Stimulated activated CD8-positive, alpha-beta memory T cell treated with anti-CD3 and anti-CD28 coated beads, Interleukin-7, amount 100 ng/mL, for 1 hour (primary cell): Measurements from ENCODE around the gene KCNN3.
A peak's percentile ranks its signal among the peaks of the same experiment; 100 is the strongest.
"Not testable (repeated sequence)": the region's sequence is repeated elsewhere in the genome, so short reads cannot be mapped to it uniquely, and the experiment has no call there.

ENCODE experiments used
- DNase-seq, 2 donors: peaks; one replicate each; pipeline ENCODE4 v3.0.0-alpha.2; 2020; ENCODE audit warnings: low read depth in 2 of 2

KCNN3 gene

DNA sequence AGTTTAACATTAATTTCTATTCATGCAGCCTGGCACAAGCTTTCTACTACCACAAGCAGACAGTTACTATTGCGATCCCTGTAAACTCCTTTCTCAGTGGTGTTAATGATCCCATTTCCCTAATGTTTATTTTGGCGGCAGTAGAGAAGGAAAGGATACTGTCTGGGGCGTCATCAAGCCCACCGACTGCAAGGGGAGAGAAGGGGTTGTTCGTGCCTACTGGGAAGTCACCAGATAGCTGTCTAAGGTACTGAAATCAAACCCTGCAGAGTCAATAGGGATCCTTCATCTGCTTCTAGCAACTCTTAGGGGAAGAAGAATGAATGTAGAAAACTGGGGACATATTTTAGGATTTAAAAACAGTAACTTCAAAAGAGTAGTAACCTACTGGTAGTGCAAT lies 166.9 kb downstream of the KCNN3 start:
- DNase-seq: no peak

DNA sequence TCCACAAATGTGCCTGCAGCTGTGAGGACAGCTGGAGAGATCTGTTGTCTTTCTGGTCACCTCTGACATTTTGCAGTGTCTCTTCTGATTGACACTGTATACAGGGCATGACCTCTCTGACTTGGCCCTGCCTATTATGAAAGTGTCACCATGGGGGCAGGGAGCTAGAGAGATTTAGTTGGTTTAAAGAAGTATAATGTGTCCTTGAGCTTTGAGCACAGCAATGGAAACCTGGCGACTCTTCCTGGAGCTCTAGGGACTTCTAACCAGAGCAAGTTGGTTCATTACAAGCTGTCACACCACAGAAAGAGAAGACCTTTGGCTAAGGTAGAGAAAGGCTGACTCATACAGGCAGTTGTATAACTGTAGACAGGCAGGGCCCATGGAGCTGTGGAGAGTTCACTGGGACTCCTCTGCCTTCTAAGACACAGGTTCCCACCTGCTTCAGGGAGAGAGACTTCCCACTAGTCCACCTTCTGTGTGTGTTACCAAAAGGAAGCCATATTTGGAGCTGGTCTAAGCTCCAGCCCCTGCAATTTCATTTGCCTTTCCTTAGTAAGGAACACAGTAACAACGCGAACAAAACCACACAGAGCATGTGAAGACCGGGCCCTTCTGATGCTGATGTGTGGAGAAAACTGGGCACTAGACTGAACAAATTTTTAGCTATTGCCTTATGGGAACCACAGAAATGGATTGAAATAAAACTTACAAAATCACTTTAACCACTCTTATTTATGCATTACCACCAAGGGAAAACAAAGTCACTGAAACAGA lies 171.6 kb downstream of the KCNN3 start:
- DNase-seq: no peak

DNA sequence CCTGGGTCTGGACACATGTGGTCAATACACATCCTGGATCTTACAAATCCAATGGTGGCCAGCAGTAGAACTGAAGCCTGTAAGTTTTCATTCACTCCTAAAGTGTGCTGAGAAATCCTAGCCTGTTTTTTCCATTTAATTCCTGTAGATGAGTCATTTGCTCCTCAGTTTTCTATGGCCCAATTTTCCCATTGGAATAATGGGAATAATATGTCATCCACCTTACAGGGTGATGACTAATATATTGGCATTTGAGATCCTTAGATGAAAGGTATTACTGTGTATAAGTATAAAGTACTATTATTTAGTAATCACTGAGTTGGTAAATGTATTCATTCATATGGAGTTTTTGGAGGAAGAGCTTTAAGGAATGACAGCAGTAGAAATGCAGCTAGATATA lies 172.4 kb downstream of the KCNN3 start:
- no peak for DNase-seq

DNA sequence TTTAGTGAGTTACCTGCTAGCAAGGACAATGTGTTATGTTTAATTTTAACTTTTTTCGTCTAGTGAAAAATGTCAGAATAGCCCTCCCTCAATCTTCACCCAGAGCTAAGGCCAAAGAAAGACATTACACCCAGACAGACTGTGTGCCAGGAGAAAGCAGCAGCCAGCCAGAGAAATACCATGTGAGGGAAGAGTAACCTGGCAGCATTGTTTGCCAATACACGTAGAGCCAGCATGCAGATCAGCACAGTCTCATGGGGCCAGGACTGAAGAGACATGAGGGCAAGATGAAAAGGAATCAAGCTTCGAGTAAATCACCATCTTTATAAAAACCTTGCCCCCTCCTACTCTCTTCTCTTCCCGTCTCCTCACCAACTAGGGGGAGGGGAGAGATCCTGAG lies 173.6 kb downstream of the KCNN3 start:
- DNase-seq: no peak

DNA sequence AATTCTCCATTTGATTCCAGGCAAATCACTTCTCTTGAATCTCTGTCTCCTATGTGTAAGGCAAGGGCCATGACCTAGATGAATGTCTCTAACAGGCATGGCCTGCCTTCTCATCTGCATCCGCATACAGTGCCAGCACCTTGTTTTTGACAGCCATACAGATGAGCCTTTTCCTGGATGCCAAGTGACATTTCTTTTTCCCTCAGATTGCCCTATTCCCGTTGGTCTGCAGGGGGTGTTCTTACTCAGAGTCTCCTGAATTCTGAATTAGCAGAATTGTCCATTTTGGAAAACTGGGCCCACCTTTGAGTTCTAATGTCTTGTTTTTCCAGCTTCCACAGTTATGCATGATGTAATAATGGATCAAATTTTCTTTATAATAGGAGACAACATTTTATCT lies 174.1 kb downstream of the KCNN3 start:
- DNase-seq: no peak

DNA sequence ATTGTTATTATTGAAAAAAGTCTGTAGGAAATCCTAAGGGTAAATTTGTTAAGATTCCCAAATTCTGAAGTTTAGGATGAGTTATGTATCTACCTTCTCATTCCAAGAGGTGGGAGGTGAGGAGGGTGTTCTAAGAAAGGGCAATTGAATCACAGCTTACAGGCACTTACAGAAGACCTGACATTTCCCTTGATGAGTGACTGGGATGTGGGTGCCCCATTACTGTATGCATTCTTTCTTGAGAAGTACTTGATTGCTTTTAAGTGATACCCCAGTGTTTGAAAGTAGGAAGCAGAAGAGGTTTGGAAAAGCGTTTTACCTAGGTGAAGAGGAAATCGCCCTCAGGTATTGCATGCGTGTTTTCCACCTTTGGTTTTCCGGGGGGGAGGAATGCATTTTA lies 175.1 kb downstream of the KCNN3 start:
- DNase-seq: no peak

DNA sequence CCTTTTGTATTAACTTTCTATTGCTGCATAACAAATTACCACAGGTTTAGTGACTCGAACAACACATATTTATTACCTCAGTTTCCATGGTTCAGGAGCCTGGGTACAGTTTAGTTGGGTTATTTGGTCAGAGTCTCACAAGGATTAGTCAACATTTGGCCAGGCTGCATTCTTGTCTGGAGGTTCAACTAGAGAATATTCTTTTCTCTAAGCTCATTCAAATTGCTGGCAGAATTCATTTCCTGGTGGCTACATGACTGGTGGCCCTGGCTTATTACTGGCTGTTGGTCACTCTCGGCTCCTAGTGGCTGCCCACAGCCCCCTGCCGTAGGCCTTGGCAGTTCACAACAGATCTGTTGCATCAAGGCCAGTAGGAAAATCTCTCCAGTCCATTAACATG lies 181.0 kb downstream of the KCNN3 start:
- no peak for DNase-seq

DNA sequence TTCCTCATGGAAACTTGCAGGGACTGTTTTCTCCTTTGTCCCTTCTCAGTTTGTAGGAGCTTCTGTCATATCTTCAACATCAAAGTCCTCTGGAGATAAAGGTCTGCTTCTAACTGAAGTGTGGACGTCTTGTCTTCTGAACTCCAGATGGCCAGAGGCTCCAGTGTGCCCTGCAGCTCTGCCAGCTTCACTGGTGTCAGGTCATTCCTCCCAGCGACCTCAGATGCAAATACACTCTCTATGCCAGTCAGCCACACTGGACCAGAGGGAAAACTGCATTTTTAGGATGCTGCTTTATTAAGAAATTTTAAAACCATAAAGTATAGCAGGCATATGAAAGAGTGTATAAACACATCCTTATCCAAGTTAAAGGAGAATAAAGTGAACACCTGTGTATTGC lies 183.6 kb downstream of the KCNN3 start:
- DNase-seq: no peak

DNA sequence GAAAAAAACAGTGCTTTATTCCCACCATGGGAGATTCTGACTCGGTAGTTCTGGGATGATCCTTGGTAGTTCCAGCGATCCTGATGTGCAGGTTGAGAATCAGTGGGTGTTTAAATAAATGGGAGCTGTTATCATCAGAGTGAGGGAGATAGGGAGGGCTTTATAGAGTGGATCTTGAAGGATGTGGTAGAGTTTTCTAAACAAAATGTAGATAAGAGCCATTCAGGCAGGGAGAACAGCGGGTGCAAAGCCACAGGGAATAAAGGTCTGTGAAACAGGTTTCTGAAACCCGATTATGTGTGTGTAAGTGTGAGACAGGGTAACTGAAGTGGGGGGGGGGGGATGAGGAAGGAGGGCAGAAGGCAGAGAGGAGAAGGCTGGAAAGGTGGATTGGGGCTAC lies 186.3 kb downstream of the KCNN3 start:
- no peak for DNase-seq

DNA sequence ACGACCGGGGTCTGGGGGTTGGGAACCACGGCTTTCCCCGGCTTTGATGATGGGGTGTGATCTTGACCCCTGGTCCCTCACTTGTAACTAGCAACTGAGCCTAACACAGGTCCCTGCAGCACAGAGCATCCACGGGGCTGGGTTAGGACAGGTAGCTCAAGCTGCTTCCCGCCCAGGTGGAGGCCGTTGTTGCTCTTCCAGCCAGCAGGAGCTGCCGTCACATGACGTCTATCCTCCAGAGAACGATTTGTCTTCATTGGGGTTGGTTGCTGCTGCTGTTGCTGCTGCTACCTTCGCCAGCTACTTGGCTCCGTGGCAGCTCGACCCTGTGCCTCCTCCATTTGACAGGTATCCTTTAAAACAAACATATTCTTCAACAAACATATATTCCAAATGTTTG lies 187.8 kb downstream of the KCNN3 start:
- no peak for DNase-seq

DNA sequence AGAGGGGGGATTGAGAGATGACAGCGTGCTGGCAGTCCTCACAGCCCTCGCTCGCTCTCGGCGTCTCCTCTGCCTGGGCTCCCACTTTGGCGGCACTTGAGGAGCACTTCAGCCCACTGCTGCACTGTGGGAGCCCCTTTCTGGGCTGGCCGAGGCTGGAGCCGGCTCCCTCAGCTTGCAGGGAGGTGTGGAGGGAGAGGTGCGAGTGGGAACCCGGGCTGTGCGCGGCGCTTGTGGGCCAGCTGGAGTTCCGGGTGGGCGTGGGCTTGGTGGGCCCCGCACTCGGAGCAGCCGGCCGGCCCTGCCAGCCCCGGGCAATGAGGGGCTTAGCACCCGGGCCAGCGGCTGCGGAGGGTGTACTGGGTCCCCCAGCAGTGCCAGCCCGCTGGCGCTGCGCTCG lies 192.2 kb downstream of the KCNN3 start:
- DNase-seq: not testable (repeated sequence)

DNA sequence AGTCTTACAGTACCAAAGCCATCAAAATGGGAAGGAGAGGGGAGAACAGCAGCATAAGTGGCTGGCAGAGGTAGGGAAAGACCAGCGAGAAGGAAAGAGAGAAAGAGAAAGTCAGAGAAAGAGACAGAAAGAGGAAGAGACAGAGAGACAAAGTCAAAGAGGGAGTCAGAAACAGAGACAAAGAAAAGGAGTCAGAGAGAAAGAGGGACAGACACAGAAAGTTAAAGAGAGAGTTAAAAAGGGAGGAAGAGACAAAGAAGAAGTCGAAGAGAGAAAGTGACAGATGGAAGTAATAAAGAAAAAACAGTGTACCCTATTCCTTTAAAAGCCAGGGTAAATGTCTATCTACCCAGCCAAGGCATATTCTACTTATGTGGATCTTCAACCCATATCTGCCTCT lies 193.2 kb downstream of the KCNN3 start:
- not testable (repeated sequence) for DNase-seq

DNA sequence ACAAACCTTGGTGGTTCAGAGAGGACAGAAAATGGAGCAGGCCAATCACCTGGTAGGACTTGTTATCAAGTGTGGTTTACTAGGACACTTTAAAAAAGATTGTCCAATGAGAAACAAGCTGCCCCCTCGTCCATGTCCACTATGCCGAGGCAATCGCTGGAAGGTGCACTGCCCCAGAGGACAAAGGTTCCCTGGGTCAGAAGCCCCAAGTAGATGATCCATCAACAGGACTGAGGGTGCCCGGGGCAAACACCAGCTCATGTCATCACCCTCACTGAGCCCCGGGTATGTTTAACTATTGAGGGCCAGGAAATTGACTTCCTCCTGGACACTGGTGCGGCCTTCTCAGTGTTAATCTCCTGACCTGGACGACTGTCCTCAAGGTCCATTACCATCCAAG lies 195.6 kb downstream of the KCNN3 start:
- not testable (repeated sequence) for DNase-seq

DNA sequence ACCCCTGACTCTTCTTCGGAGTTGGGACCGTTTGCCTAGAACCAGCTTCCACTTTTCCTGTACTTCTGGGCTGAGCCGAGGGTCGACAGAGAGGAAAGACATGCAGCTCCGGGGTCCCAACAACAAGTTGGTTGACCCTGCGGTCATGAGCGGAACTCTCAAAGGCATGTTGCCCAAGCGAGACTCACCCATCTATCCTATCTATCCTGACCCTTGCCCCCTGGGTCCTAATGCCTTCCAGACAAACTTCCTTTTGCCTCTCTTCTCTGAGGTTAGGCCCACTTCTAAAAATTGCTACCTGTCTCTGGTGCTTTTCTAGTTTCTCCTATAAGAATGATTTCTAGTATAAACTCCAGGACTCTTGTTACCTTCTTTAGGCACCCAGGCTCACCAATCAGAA lies 197.8 kb downstream of the KCNN3 start:
- DNase-seq: not testable (repeated sequence)

DNA sequence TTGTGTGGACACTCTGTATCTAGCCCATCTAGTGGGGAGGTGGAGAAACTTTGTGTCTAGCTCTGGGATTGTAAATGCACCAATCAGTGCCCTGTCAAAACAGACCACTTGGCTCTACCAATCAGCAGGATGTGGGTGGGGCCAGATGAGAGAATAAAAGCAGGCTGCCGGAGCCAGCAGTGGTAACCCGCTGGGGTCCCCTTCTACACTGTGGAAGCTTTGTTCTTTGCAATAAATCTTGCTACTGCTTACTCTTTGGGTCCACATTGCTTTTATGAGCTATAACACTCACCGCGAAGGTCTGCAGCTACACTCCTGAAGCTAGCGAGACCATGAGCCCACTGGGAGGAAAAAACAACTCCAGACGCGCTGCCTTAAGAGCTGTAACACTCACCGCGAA lies 198.7 kb downstream of the KCNN3 start:
- DNase-seq: not testable (repeated sequence)

DNA sequence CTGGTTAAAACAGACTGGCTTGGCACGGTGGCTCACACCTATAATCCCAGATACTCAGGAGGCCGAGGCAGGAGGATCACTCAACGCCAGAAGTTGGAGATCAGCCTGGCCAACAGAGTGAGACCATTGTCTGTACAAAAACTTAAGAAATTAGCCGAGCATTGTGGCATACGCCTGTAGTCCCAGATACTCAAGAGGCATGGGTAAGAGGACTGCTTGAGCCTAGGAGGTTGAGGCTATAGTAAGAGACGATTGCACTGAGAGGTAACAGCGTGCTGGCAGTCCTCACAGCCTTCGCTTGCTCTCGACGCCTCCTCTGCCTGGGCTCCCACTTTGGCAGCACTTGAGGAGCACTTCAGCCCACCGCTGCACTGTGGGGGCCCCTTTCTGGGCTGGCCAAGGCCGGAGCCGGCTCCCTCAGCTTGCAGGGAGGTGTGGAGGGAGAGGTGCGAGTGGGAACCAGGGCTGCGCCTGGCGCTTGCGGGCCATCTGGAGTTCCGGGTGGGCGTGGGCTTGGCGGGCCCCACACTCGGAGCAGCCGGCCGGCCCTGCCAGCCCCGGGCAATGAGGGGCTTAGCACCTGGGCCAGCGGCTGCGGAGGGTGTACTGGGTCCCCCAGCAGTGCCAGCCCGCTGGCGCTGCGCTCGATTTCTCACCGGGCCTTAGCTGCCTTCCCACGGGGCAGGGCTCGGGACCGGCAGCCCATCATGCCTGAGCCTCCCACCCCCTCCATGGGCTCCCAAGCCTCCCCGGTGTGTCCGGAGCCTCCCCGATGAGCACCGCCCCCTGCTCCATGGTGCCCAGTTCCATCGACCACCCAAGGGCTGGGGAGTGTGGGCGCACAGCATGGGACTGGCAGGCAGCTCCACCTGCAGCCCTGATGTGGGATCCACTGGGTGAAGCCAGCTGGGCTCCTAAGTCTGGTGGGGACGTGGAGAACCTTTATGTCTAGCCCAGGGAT lies 199.5 kb downstream of the KCNN3 start:
- DNase-seq: not testable (repeated sequence)

DNA sequence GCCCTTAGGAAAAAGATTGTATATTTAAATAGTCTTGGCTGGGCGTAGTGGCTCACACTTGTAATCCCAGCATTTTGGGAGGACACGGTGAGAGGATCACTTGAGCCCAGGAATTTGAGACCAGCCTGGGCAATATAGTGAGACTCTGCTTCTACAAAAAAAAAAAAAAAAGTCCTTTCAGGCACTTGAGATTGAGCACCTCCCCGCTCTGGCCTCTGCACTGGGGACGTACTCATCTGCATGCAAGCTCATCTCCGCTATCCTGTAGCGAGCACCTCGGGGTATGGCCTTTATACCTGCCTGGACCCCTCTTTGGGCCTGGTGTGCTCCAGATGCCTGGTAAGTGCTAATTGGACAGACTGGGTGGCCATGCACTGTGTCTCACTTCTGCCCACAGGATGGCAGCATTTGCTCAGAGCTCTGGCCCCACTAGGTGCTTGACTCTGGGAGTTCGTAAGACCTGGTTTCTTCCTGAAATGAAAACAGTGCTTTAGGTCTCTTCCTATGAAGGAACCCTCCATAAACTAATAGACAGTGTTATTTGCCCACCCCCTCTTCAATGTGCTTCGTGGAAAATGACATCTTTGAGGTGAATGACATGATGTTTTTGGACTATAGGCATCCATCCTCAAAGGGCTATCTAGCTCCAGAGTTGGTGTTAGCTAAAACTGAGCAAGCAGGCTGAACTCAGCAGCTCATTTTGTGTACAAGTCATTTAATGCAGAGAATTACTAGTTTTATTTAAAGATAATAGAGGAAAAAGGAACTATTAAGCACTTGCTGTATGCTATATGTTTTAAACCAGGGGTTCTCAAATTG lies 200.4 kb downstream of the KCNN3 start:
- peak; percentile 42 to 43 for DNase-seq

DNA sequence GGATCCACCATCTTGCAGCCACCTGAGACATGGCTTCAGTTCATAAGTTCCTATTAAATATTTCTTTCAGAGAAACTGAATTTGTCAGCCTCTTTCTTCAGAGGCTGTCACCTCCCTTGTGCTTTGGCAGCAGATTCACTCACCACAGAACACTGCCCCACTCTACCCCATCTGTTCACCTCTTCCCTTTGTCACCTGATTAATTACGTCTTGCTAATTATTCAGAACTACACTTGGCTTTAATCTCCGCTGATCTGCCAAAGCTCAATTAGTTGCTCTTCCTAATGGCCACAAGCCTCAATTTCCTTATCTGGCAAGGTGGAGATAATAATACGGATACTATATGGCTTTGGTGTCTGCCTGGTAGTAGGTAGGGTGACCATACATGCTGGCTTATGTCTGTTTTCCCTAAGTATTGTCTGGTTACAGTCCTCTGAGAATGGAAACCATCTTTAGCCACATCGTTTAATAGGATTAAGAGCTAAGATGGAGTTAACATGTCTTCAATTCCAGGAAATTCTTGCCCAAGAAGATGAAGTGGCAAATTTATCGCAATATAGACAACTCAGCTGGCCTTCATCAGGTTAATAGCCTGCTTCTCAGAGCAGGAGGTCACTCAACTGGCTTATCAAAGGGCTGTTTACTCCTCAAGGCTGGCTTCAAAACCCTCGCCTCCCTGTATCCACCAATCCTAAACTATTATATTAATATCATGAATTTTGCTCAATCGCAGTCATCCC lies 203.9 kb downstream of the KCNN3 start:
- no peak for DNase-seq

DNA sequence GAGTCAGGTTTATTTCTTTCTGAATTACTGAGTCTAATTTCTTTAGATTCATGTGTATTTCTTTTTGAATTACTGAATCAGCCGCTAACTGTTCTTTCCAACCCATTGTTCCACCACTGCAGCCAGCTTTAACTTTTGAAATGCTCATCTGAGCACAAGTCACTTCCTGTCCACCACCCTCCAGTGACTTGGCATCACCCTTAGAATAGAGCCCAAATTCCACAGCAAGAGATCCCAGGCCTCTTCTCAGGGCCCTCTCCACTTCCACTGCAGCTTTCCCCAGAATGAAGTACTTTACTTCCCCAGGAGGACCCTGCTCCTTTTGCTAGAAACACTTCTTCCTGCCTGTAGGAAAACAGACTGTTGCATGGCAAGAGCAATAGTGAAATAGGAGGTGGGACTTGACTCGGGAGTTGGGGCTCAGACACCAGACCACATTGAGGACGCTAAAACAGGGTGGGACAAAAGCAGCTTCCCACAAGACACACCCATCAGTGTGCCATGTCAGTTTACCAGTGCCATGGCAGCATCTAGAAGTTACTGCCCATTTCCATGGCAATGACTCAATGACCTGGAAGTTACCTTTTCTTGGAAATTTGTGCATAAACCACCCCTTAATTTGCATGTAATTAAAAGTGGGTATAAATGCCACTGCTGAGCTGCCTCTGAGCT lies 205.6 kb downstream of the KCNN3 start:
- DNase-seq: no peak

DNA sequence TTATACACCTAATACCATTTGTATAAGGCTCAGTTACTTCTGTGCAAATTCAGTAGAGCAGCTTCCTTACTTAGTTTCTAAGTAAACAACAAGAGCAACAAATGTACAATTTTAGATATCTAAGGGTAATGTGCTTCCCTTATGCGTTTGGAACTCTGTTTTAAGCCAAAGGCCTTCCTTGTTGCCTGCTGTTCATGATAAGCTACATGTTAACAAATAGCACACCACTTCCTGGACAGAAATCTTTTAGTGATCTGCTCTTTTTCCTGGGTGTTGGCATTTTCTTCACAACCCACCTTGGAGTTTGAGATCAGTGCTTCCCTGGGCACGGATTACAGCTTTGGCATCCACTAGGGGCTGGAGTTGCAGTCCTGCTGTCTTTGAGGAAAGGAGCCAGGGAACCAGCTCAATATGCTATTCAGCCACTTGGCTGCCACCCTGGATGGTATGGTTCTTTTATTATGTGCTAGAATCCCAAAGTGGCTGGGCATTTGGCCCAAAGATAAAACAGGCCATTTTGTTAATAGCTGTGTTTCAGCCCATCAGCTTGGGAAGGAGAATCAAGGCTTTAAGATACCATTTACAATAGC lies 206.5 kb downstream of the KCNN3 start:
- DNase-seq: no peak
